Endothelial cell of umbilical vein (primary cell): ENCODE data around the gene NFKBIL1. TPM values are rescaled to one million over a fixed set of nuclear protein-coding genes. Genes with fewer than 3 reads are reported as not detected.

Experiments
- BruUV-seq: library from RNA; stranded (reverse); fragments of 400-500 nt; replicated peaks from 2 replicates; lab custom pipeline; 2021; lab: Mats Ljungman, UMichigan
- CTCF ChIA-PET: fragments of 300-600, 350-600 bp; sonication (Branson Sonifier 250); formaldehyde crosslinking; loops from one replicate; lab custom pipeline; 2021; ENCODE audit warnings: antibody characterized with exemption, inconsistent platforms; lab: Charles Lee
- POLR2A ChIA-PET: fragments of 300-600, 350-600 bp; sonication (Branson Sonifier 250); formaldehyde crosslinking; loops from one replicate; lab custom pipeline; 2021; ENCODE audit warnings: antibody characterized with exemption, inconsistent platforms; lab: Charles Lee
- DNase-seq: peaks from one replicate; pipeline ENCODE4 v3.0.0-alpha.2; 2011; ENCODE audit warnings: low read depth, low spot score
- FAIRE-seq: peaks from 2 replicates; lab custom pipeline; 2011; peaks lifted over from hg19 to GRCh38; lab: Jason Lieb, UNC
- H2AFZ ChIP-seq: 2 replicates; pipeline ENCODE4 v1.6.0; 2012; ENCODE audit warnings: low read depth, low read length, control low read depth, inconsistent platforms
- H3K27ac ChIP-seq: 2 replicates; pipeline ENCODE4 v1.5.1; 2011; ENCODE audit warnings: low read depth, mild to moderate bottlenecking, control low read depth, low read length, moderate library complexity; ENCODE audit not compliant: insufficient read depth
- H3K27me3 ChIP-seq, 2 experiments: 2 replicates each; pipeline versions ENCODE4 v1.6.0 to v1.6.1; 2011; ENCODE audit warnings: low read length in 2 of 2, mixed read lengths in 1 of 2; ENCODE audit not compliant: control insufficient read depth in 2 of 2, insufficient read depth in 2 of 2
- H3K36me3 ChIP-seq, 2 experiments: 2 replicates in 1 of 2; 3 replicates in 1 of 2; pipeline ENCODE4 v1.5.1; 2011; ENCODE audit warnings: low read length in 2 of 2, mild to moderate bottlenecking in 1 of 2, moderate library complexity in 1 of 2; ENCODE audit not compliant: control insufficient read depth in 2 of 2, insufficient read depth in 2 of 2; ENCODE audit errors: extremely low read depth in 1 of 2
- H3K4me1 ChIP-seq: 3 replicates; pipeline ENCODE4 v1.5.1; 2011; ENCODE audit warnings: mild to moderate bottlenecking, low read length; ENCODE audit not compliant: control insufficient read depth, insufficient read depth; ENCODE audit errors: extremely low read depth
- H3K4me2 ChIP-seq: 2 replicates; pipeline ENCODE4 v1.6.1; 2011; ENCODE audit warnings: low read length, control low read depth, mixed read lengths; ENCODE audit not compliant: insufficient read depth
- H3K4me3 ChIP-seq, 3 experiments: fragments of 200-600 bp in 1 of 3; sonication (generic), shearing (Covaris generic) in 1 of 3; replicated peaks in 1 of 3; 2 replicates each; pipeline ENCODE4 v1.5.1; 2011 to 2016; ENCODE audit warnings: control low read depth in 3 of 3, low read length in 3 of 3, mild to moderate bottlenecking in 2 of 3, inconsistent platforms in 1 of 3, low read depth in 1 of 3, moderate library complexity in 1 of 3; ENCODE audit not compliant: insufficient read depth in 1 of 3
- H3K79me2 ChIP-seq: 2 replicates; pipeline ENCODE4 v1.6.0; 2012; ENCODE audit warnings: low read length, inconsistent platforms; ENCODE audit not compliant: control insufficient read depth, insufficient read depth
- H3K9ac ChIP-seq: replicated peaks from 2 replicates; pipeline ENCODE3; 2011; ENCODE audit warnings: low read length, control low read depth; ENCODE audit not compliant: insufficient read depth; ENCODE audit errors: extremely low read depth
- H3K9me1 ChIP-seq: replicated peaks from 3 replicates; pipeline ENCODE4 v1.6.0; 2011; ENCODE audit warnings: mild to moderate bottlenecking, low read length; ENCODE audit not compliant: control insufficient read depth, insufficient read depth; ENCODE audit errors: extremely low read depth
- H3K9me3 ChIP-seq: replicated peaks from 2 replicates; pipeline ENCODE4 v1.5.1; 2012; ENCODE audit warnings: low read length, inconsistent platforms; ENCODE audit not compliant: control insufficient read depth, insufficient read depth
- H4K20me1 ChIP-seq: replicated peaks from 2 replicates; pipeline ENCODE3; 2011; ENCODE audit warnings: mild to moderate bottlenecking, low read length; ENCODE audit not compliant: control insufficient read depth, insufficient read depth; ENCODE audit errors: extremely low read depth
- EZH2 ChIP-seq: IDR thresholded peaks from 2 replicates; pipeline ENCODE4 v1.6.1; 2012; ENCODE audit warnings: borderline replicate concordance, low read depth, mild to moderate bottlenecking, moderate library complexity, low read length, inconsistent platforms; ENCODE audit not compliant: severe bottlenecking
- FOS ChIP-seq: IDR thresholded peaks from 2 replicates; pipeline ENCODE4 v1.6.1; 2011; ENCODE audit warnings: mild to moderate bottlenecking, low read length, moderate library complexity, borderline replicate concordance; ENCODE audit not compliant: insufficient read depth
- GATA2 ChIP-seq: IDR thresholded peaks from 2 replicates; pipeline ENCODE4 v1.7.0; 2011; ENCODE audit warnings: low read depth, mild to moderate bottlenecking, moderate library complexity, mixed read lengths, low read length; ENCODE audit not compliant: insufficient read length, insufficient read depth
- JUN ChIP-seq: IDR thresholded peaks from 2 replicates; pipeline ENCODE4 v1.6.1; 2011; ENCODE audit warnings: borderline replicate concordance, low read depth; ENCODE audit not compliant: insufficient read length, insufficient read depth
- MAX ChIP-seq: IDR thresholded peaks from 2 replicates; pipeline ENCODE4 v1.6.1; 2011; ENCODE audit not compliant: insufficient read depth, insufficient read length
- MYC ChIP-seq: IDR thresholded peaks from one replicate; pipeline ENCODE4 v1.6.1; 2011; ENCODE audit warnings: mild to moderate bottlenecking, low read depth, low read length
- POLR2A ChIP-seq: IDR thresholded peaks from 2 replicates; pipeline ENCODE4 v1.6.1; 2012; ENCODE audit warnings: low read depth, mild to moderate bottlenecking, control low read depth, low read length
- POLR2AphosphoS5 ChIP-seq: IDR thresholded peaks from 2 replicates; pipeline ENCODE4 v1.6.1; 2012; ENCODE audit warnings: low read depth, mild to moderate bottlenecking, control low read depth, low read length, moderate library complexity; ENCODE audit not compliant: insufficient read depth
- dilution Hi-C: fragments of 300-500 bp; cut with MboI; formaldehyde crosslinking; loops from one replicate; pipeline ENCODE4 v1.15.0; 2019; ENCODE audit warnings: low sequenced_read_pairs; ENCODE audit not compliant: extremely low pct_ligation_motif_present
- intact Hi-C: fragments of 100-400 bp; cut with micrococcal nuclease; formaldehyde crosslinking; loops from one replicate; pipeline ENCODE4 v1.10.0; 2022
- polyA plus RNA-seq, 4 experiments: library from polyadenylated mRNA; depleted of rRNA in 3 of 4; stranded (reverse) in 3 of 4; unstranded in 1 of 4; fragments of >200 nt; gene quantifications; 2 replicates each; pipeline versions ENCODE4 v1.2.1 to v1.2.3, GENCODE V29; 2011 to 2012; ENCODE audit warnings: missing spikeins in 1 of 4
- total RNA-seq: library from RNA; stranded (reverse); gene quantifications from 2 replicates; pipeline ENCODE4 v1.2.3, GENCODE V29; 2021
- TF ChIP-seq, protein P1 (sequence below), 2 donors: IDR thresholded peaks; 1 replicate in 1 of 2; 2 replicates in 1 of 2; pipeline ENCODE4 v1.5.1; 2011; ENCODE audit warnings: low read length in 2 of 2, mild to moderate bottlenecking in 2 of 2, moderate library complexity in 2 of 2, control low read depth in 1 of 2, inconsistent platforms in 1 of 2, low read depth in 1 of 2; ENCODE audit not compliant: insufficient read depth in 1 of 2; ENCODE audit errors: extremely low read depth in 1 of 2

NFKBIL1 gene
- total and polyA plus RNA-seq, 2 donors (not counting 3 experiments of a cell fraction or from before 2014, with no cell fraction given) = 9.9 to 15.5 TPM

GRCh38 chr6:31572041-31572911, 24.9 kb downstream of the NFKBIL1 start, which contains the start of gene LTA:
Gene LTA, plus strand, starts transcription at chr6:31572289. Its CDS starts 454 bp downstream, at chr6:31572743.
- Histone ChIP-seq H3K36me3 (no peaks in the 10 kb centered on the region), H3K27ac (no peak within 1 kb of the TSS), H3K9ac (no peak within 1 kb of the TSS), H3K9me1 (no peaks in the 10 kb centered on the region), H3K79me2 (no peaks in the 10 kb centered on the region), H4K20me1 (no peaks in the 10 kb centered on the region), H3K4me1 (no peaks in the 10 kb centered on the region), H3K9me3 (no peaks in the 10 kb centered on the region), H3K27me3 (no peaks in the 10 kb centered on the region), H2AFZ (no peak within 1 kb of the TSS), H3K4me3 (no peak within 1 kb of the TSS), H3K4me2 (no peak within 1 kb of the TSS)
- ChIA-PET POLR2A (no interaction called here), CTCF (interaction anchor here (17.0 to 32.6 kb wide), 2 partner anchors 16 to 23 kb away, joined by 286 to 1517 read pairs; partner anchors contain the start of genes ATP6V1G2, DDX39B, NCR3 and NFKBIL1)
- dilution Hi-C loops (no loop called here), intact Hi-C loops (no loop called here)
- DNase-seq (no peak), FAIRE-seq (no peak)
- TF ChIP-seq MYC = no peak
- no peak for TF ChIP-seq MAX
- TF ChIP-seq, protein P1, sequence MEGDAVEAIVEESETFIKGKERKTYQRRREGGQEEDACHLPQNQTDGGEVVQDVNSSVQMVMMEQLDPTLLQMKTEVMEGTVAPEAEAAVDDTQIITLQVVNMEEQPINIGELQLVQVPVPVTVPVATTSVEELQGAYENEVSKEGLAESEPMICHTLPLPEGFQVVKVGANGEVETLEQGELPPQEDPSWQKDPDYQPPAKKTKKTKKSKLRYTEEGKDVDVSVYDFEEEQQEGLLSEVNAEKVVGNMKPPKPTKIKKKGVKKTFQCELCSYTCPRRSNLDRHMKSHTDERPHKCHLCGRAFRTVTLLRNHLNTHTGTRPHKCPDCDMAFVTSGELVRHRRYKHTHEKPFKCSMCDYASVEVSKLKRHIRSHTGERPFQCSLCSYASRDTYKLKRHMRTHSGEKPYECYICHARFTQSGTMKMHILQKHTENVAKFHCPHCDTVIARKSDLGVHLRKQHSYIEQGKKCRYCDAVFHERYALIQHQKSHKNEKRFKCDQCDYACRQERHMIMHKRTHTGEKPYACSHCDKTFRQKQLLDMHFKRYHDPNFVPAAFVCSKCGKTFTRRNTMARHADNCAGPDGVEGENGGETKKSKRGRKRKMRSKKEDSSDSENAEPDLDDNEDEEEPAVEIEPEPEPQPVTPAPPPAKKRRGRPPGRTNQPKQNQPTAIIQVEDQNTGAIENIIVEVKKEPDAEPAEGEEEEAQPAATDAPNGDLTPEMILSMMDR (IDR thresholded peaks at IDR 0.05; ENCODE audit: extremely low read depth in 1 of 2, insufficient read depth in 1 of 2, low read depth in 1 of 2, low read length in 2 of 2) = no peak
- TF ChIP-seq FOS = no peak
- TF ChIP-seq JUN = no peak
- no peak for TF ChIP-seq GATA2
- TF ChIP-seq EZH2 = no peak
- TF ChIP-seq POLR2AphosphoS5 = no peak
- no peak for TF ChIP-seq POLR2A
- no TSS peak for BruUV-seq
